ACC112 (cell line): ENCODE data around the gene ABCD1.

Experiments
- H2AFZ ChIP-seq: fragments of 200-600 bp; sonication (generic); one replicate; pipeline ENCODE4 v1.6.0; 2017; ENCODE audit warnings: antibody characterized with exemption, low read length; ENCODE audit not compliant: unreplicated experiment
- H3K27ac ChIP-seq: fragments of 200-600 bp; sonication (generic); 2 replicates; pipeline ENCODE4 v1.5.1; 2014; ENCODE audit warnings: low read depth, mild to moderate bottlenecking, antibody characterized with exemption, low read length, moderate library complexity
- H3K27me3 ChIP-seq: fragments of 200-600 bp; sonication (generic); 2 replicates; pipeline ENCODE4 v1.6.1; 2014; ENCODE audit warnings: mild to moderate bottlenecking, antibody characterized with exemption, low read length, moderate library complexity, mixed read lengths; ENCODE audit not compliant: insufficient read depth
- H3K36me3 ChIP-seq: fragments of 200-600 bp; sonication (generic); 2 replicates; pipeline ENCODE4 v1.6.1; 2016; ENCODE audit warnings: mild to moderate bottlenecking, antibody characterized with exemption, low read length, moderate library complexity, mixed read lengths; ENCODE audit not compliant: insufficient read depth
- H3K4me1 ChIP-seq: fragments of 200-600 bp; sonication (generic); one replicate; pipeline ENCODE4 v1.6.1; 2016; ENCODE audit warnings: low read length, mixed read lengths; ENCODE audit not compliant: insufficient read depth, unreplicated experiment, control insufficient read depth
- H3K4me3 ChIP-seq: fragments of 200-600 bp; sonication (generic); 2 replicates; pipeline ENCODE4 v1.5.1; 2014; ENCODE audit warnings: mild to moderate bottlenecking, low read depth, low read length
- H3K79me2 ChIP-seq: fragments of 200-600 bp; sonication (generic); one replicate; pipeline ENCODE4 v1.6.0; 2016; ENCODE audit warnings: low read length; ENCODE audit not compliant: control insufficient read depth, unreplicated experiment, insufficient read depth

The ABCD1 gene

DNA sequence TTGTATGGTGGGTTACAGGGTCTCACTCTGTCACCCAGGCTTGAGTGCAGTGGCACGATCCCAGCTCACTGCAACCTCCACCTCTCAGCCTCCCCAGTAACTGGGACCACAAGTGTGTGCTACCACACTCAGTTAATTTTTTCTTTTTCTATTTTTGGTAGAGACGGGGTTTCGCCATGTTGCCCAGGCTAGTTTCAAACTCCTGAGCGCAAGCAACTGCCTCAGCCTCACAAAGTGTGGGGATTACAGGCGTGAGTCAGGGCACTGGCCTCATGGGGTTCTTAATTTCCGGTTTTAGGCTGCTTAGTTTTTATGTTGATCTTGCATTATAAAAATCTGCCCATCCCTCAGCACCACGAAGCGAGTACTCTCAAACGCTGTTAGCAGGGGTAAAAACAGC, 7.2 kb upstream of the ABCD1 start:
- Histone ChIP-seq H2AFZ (no peak overlapping the region), H3K79me2 (peaks cover 15% of the 10 kb centered on the region), H3K36me3 (peaks cover 10% of the 10 kb centered on the region; the same call in 1 of the 2 replicates), H3K4me1 (peaks cover 6% of the 10 kb centered on the region), H3K4me3 (no peak overlapping the region), H3K27me3 (no peaks in the 10 kb centered on the region), H3K27ac (no peak overlapping the region)

GRCh38 chrX:153719238-153719637, 5.4 kb upstream of the ABCD1 start:
- Histone ChIP-seq H3K4me3 (no peak overlapping the region), H3K79me2 (peaks cover 23% of the 10 kb centered on the region), H3K36me3 (peaks cover 10% of the 10 kb centered on the region; the same call in 1 of the 2 replicates), H3K4me1 (peaks cover 7% of the 10 kb centered on the region), H3K27me3 (no peaks in the 10 kb centered on the region), H3K27ac (no peak overlapping the region), H2AFZ (no peak overlapping the region)

- Histone ChIP-seq H2AFZ (no peak overlapping the region), H3K27ac (no peak overlapping the region), H3K27me3 (no peaks in the 10 kb centered on the region), H3K36me3 (peaks cover 10% of the 10 kb centered on the region; the same call in 1 of the 2 replicates), H3K4me1 (peaks cover 7% of the 10 kb centered on the region), H3K4me3 (no peak overlapping the region), H3K79me2 (peaks cover 23% of the 10 kb centered on the region)
Measured at GRCh38 chrX:153719701-153720100, 5.0 kb upstream of the ABCD1 start.

DNA sequence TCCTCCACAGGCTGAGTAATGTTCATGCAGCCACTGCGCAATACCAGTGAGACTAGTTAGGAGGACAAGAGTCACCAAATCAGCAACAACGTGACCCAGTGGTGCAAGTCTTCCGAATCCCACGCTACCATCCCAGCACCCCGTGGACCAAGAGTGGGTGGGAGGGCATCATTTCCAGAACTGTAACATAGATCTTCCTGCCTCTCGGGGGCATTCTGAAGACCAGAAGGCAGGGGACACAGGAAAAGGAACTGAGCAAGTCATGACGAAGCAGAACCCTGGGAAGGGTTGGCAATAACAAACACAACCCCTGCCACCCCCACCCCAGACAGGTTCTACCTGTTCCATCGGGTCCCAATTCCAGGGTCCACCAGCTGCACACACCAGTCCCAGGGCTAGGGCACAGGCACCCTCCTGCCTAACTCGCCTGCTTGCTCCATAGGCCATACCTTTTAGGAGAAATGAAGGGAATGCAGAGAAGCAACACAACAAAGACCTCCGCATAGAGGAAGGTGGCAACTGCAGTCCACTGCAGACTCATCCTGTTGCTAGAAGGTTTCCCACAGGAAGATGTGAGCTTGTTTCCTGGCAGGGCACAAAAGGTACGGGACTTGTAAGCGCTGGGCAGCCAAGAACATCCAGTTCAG, 1.8 kb upstream of the ABCD1 start:
- Histone ChIP-seq H2AFZ (no peak overlapping the region), H3K27ac (peak overlapping the region; percentile 74), H3K36me3 (peaks cover 10% of the 10 kb centered on the region; the same call in 1 of the 2 replicates), H3K27me3 (no peaks in the 10 kb centered on the region), H3K79me2 (peaks cover 31% of the 10 kb centered on the region), H3K4me1 (peaks cover 25% of the 10 kb centered on the region), H3K4me3 (peak overlapping the region; percentile 80)

GRCh38 chrX:153723351-153724251, 1.1 kb upstream of the ABCD1 start:
- peak overlapping the region; percentile 80 for H3K4me3 ChIP-seq
- peak overlapping the region; percentile 7 for H2AFZ ChIP-seq
- H3K27ac ChIP-seq, result peak overlapping the region; percentile 74
- H3K79me2 ChIP-seq, result peaks cover 34% of the 10 kb centered on the region
- H3K27me3 ChIP-seq, result no peaks in the 10 kb centered on the region
- peaks cover 8% of the 10 kb centered on the region; the same call in 1 of the 2 replicates for H3K36me3 ChIP-seq
- peaks cover 25% of the 10 kb centered on the region for H3K4me1 ChIP-seq

GRCh38 chrX:153725039-153725831, 579 bp downstream of the ABCD1 start:
- Histone ChIP-seq H3K79me2 (peaks cover 34% of the 10 kb centered on the region), H3K27ac (peak overlapping the region; percentile 74), H2AFZ (no peak overlapping the region), H3K4me1 (peaks cover 25% of the 10 kb centered on the region), H3K27me3 (no peaks in the 10 kb centered on the region), H3K4me3 (peak overlapping the region; percentile 72), H3K36me3 (peaks cover 6% of the 10 kb centered on the region; the same call in 1 of the 2 replicates)

GRCh38 chrX:153725832-153726285, 1.2 kb downstream of the ABCD1 start:
- Histone ChIP-seq H3K79me2 (peaks cover 30% of the 10 kb centered on the region), H3K4me1 (peaks cover 25% of the 10 kb centered on the region), H2AFZ (no peak overlapping the region), H3K27me3 (no peaks in the 10 kb centered on the region), H3K4me3 (peak overlapping the region; percentile 72), H3K27ac (peak overlapping the region; percentile 74), H3K36me3 (peaks cover 2% of the 10 kb centered on the region)

GRCh38 chrX:153726286-153727122, 1.8 kb downstream of the ABCD1 start:
- Histone ChIP-seq H3K27me3 (no peaks in the 10 kb centered on the region), H2AFZ (peak overlapping the region; percentile 33), H3K79me2 (peaks cover 28% of the 10 kb centered on the region), H3K36me3 (peaks cover 2% of the 10 kb centered on the region), H3K4me3 (peak overlapping the region; percentile 72), H3K27ac (peak overlapping the region; percentile 74), H3K4me1 (peaks cover 25% of the 10 kb centered on the region)

DNA sequence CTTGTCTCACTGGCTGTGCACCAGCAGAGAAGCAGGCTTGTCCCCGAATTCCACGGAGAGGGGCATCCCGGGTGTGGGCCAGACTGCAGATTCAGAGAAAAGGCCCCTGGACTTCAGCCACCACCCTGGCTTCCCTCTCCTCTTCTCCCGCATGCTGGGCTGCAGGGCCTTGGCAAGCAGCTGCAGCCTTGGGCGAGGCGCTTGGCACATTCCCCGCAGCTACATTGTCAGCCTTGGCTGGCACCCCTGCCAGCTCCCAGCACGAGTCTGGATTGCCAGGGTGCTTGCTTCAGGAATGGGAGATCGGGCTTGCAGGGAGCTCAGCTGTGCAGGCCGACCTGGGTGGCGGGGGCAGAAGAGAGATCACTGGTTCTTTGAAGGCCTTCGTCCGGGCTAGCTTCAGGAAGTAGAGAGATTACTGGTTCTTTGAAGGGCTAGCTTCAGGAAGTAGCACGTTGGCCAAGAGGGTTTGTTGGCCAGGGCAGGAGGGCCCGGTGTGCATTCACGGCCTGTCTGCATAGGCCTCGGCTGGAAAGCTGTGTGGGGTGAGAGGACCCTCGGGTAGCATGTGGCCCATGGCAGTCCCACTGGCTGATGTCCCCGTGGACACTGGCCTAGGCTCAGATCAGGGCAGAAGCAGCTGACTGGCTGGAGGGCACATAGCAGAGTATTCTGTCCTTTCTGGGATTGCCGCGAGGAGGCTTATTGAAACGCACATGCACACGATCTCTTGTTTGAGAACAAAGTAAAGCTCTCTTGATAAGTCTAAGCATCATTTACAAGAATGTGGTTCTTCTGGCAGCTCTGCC, 2.7 kb downstream of the ABCD1 start:
- Histone ChIP-seq H3K4me1 (peaks cover 20% of the 10 kb centered on the region), H3K4me3 (peak overlapping the region; percentile 72), H3K79me2 (peaks cover 22% of the 10 kb centered on the region), H3K27me3 (no peaks in the 10 kb centered on the region), H3K36me3 (peaks cover 6% of the 10 kb centered on the region), H3K27ac (peak overlapping the region; percentile 74), H2AFZ (no peak overlapping the region)
